GM19468 (cell line): ENCODE data around the gene HSD3B7.

Experiments
- ATAC-seq: cut with Tn5 transposase; IDR thresholded peaks from one replicate; pipeline ENCODE4 v1.9.1; 2021; ENCODE audit warnings: mild to moderate bottlenecking, moderate library complexity, moderate number of reproducible peaks; ENCODE audit not compliant: unreplicated experiment; ENCODE audit errors: extremely low read depth

The HSD3B7 gene

GRCh38 chr16:30980959-30981358, 4.0 kb upstream of the HSD3B7 start:
- no peak for ATAC-seq

GRCh38 chr16:30982548-30983288, 2.3 kb upstream of the HSD3B7 start:
- no peak for ATAC-seq

GRCh38 chr16:30983289-30983889, 1.6 kb upstream of the HSD3B7 start:
- ATAC-seq = no peak

- no peak for ATAC-seq
Observed at GRCh38 chr16:30983898-30984610, 953 bp upstream of the HSD3B7 start.

- no peak for ATAC-seq
Observed at GRCh38 chr16:30985401-30986128, 558 bp downstream of the HSD3B7 start.

GRCh38 chr16:30986129-30986991, 1.4 kb downstream of the HSD3B7 start:
- ATAC-seq = no peak

- no peak for ATAC-seq
Observed at GRCh38 chr16:30987581-30988190, 2.7 kb downstream of the HSD3B7 start.

GRCh38 chr16:30989469-30990047, 4.6 kb downstream of the HSD3B7 start:
- no peak for ATAC-seq

GRCh38 chr16:30990105-30990504, 5.1 kb downstream of the HSD3B7 start:
- ATAC-seq = no peak

GRCh38 chr16:30991052-30991451, 6.0 kb downstream of the HSD3B7 start:
- ATAC-seq = no peak

GRCh38 chr16:30992276-30992780, 7.3 kb downstream of the HSD3B7 start:
- no peak for ATAC-seq

- no peak for ATAC-seq
Observed at GRCh38 chr16:30992931-30993816, 8.2 kb downstream of the HSD3B7 start.

GRCh38 chr16:30995927-30996323, 10.9 kb downstream of the HSD3B7 start:
- ATAC-seq = no peak

- ATAC-seq = no peak
Observed at GRCh38 chr16:30996324-30996984, 11.4 kb downstream of the HSD3B7 start.

- ATAC-seq = no peak
Observed at GRCh38 chr16:30996985-30997724, 12.1 kb downstream of the HSD3B7 start.
